ENCODE measurements around the gene CFAP58.

CFAP58 gene

DNA sequence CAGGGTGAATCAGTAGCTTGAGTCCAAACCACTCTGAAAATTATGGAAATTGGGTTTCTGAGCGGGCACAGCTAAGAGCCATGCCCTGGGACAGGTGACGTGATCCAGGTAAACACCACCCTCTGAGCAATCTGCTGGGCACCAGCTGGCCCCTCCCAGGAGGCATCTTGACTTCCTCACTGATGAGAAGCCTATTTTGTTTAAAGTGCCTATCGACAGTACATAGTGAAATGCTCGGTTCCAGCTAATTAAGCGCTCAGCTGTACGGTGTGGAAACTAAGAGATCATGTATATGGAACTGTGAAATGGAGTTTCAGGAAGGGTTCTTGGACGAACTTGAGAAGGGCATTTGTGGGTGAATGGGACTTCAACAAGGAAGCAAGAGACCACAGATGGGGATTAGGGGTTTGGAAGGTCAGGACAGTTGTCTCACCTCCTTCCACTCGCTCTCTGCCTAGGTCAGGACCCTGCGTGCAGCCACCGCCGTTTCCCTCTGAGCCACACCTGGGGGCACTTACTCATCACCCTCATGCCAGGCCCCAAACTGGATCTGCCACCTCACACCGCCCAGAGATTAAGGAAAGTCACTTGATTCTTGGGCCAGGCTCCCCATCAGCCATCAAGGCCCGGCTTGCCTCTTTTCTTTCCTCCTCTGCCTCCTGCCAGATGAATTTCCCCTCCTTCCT lies 18.5 kb upstream of the CFAP58 start:
- peak; percentile 7 to 20 for DNase-seq

DNA sequence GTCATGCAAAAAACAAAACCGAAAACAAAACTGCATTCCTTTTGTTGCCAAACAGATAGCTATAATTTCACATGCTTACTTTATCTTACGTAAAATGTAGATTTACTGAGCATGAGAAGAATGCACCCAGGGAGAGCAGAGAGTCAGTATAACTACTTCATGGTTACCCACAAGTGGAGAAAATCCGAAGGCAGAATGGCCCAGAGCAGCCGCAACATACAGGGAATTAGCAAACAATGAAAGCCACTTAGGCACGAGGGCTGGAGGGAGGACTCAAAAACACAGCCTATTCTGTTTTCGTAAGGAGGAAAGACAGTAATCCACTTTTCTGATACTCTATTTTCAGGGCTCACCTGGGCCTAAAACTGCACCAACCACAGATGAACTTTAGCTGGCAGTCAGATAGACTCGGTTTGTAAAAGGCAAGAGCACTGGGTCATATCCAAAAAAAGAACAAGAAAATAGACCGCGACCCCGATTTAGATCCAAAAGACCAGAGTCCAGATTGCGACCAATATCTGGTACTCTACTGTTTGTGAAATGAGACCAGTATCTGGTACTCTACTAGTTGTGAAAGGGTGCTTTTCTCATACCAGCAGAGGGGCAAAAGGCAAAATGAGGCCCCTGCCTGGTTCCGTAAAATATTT lies 16.7 kb upstream of the CFAP58 start:
- DNase-seq: no peak

- DNase-seq: no peak
Measured at GRCh38 chr10:104337521-104337984, 16.1 kb upstream of the CFAP58 start.

GRCh38 chr10:104337985-104338735 lies 15.5 kb upstream of the CFAP58 start, which contains the start of gene ITPRIP:
Gene ITPRIP (minus strand): TSS chr10:104338465. CDS start chr10:104316051, 22,414 bp downstream.
- no peak for DNase-seq

DNA sequence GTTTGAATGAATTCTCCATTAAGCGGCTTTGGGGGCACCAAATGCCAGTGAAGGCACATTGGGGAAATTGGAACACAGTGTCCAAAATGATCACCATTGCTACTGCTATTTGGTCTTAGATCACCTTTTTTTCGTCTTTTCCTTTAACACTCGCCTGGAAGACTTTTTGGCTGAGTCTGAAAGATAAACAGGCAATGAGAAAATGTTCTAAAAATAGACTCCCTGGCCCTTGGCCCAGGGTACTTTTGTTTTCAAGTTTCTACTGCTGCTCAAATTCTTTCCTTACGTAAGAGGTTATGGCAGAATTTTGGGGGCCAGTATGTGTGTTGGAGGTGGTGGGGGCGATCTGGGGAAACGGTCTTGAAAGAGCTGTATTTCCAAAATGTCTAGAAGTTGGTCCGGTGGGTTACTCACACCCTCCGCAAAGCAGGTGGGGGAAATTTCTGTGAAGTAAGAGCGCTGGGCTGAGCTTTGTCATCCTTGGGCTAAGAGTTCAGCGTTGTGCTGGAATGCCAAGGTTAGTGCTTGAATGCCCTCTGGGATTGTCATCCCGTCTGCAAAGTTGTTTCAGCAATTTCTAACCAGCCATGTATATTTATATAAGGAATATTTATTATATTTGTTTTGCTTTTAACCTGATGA lies 14.0 kb upstream of the CFAP58 start:
- no peak for DNase-seq

- DNase-seq: no peak
Measured at GRCh38 chr10:104340111-104340526, 13.5 kb upstream of the CFAP58 start.

DNA sequence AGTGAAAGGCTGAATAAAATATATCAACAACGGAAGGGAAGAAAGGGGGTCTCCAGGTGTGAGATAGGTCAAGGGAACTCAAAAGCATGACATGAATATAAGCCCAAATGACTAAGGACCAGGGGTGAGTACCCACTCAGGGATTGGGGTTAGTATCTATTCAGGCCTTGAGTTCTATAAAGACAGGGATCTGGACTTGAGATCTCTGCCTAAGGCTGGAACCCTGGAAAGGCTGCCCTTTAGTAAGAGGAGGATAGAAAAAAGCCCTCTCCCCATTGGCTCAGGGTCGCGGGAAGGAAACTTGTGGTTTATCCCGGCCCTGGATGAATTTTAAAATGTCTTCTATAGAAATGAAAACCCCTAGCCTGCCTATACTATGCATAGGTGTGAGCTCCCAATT lies 13.0 kb upstream of the CFAP58 start:
- DNase-seq: no peak

GRCh38 chr10:104342941-104343411 lies 10.7 kb upstream of the CFAP58 start:
- DNase-seq: no peak

GRCh38 chr10:104344219-104344618 lies 9.4 kb upstream of the CFAP58 start:
- no peak for DNase-seq

GRCh38 chr10:104345515-104345914 lies 8.1 kb upstream of the CFAP58 start:
- DNase-seq: no peak

DNA sequence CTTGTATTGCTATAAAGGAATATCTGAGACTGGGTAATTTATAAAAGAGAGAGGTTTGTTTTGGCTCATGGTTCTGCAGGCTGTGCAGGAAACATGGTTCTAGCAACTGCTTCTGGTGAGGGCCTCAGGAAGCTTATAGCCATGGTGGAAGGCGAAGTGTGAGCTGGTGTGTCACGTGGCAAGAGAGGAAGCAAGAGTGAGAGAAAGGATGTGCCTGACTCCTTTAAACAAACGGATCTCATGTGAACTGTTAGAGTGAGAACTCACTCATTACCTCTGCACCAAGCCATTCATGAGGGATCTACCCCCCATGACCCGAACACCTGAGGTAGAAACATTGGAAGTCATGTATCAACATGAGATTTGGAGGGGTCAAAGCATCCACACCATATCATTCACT lies 7.7 kb upstream of the CFAP58 start:
- DNase-seq: no peak

DNA sequence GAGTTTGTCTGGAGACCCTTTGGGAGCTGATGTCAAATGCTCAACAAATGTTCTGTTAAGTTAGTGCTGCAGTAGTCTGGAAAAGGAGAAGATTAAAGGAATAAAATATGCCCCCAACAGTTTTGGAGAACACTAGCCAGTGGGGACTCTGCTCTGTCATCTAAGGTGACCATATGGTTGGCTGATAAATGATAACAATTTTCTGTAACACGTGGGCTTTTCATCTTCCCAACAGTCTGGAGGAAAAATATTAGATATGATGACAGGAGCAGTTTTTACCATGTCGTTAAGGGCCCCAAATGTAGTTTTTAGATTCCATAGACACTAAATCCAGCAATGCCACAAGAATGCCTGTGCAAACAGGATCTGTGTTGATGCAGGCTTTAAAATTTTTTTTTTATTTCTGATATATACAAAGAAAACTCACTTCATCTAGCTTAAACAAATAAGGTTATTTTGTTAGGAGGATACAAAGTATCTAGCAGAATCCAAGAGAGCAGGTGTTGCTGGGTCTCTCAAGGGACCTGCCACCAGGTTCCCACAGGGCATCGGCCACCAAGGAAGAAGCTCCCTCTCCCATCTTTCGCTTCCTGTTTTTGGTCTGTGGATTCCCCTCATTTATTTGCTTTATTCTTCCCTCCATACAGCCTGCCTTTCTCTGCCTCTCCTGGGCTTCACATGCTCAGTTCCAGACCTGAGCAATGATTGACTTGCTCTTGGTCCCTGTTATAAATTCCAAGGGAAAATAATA lies 6.2 kb upstream of the CFAP58 start:
- DNase-seq: no peak

DNA sequence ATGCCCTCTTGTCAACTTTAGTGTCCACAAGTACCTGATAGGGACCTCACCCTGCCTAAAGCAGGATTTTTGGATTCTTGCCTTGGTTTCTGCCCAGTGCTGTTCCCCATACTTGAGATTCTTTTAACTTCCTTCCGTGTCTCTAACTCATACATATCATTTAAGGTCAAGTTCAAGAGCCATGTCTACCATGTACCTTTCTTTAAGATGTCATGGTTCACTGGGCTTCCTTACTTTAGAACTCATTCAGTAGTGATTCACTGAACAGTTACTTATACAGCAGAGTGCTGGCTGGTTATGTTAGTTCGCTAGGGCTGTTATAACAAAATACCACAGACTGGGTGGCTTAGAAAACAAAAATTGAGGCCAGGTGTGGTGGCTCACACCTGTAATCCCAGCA lies 5.0 kb upstream of the CFAP58 start:
- no peak for DNase-seq

DNA sequence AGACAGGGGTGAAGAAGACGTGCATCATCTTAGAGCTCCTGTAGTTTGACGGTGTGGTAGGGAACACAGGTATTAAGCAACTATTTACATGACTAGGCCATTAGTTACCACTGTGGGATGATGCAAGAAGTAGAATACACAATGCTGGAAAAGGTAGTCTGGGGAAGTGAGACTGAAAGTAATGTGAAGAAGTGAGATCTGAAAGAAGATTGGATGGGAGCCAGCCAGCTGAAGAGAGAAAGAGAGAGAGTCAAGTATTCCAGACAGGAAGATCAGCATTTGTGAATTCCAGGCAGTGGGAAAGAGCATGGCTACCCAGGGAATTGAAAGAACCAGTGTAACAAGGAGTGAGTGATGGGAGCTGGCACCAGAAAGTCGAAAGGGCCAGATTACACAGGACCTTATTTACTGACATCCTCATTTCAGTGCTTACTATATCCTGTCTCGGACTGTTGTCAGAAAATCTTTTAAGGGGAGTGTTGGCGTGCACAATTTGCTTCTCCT lies 4.0 kb upstream of the CFAP58 start:
- DNase-seq: no peak

DNA sequence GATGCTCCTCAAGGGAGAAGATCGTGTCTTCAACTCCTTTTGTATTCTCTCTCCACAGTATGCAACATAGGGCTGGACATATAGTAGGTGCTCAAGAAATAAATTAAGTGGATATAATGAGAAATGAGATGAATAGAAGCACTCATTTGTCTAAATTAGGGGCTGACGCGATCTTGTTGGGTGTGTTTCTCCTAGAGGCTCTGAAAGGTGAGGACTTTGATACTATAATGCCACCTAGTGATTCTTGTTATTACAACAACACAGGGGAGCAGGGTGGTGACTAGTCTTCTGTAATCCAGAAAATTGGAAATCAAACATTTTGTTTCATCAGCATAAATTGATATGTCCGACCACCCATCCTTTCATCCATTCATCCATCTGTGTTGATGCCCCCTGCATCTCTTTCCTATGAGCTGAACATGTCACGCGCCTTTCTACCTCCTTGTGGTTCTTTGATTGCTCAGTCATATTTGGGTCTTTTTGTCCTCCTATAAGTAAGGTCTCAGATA lies 3.5 kb upstream of the CFAP58 start:
- DNase-seq: no peak

GRCh38 chr10:104351061-104351702 lies 2.5 kb upstream of the CFAP58 start:
- no peak for DNase-seq

DNA sequence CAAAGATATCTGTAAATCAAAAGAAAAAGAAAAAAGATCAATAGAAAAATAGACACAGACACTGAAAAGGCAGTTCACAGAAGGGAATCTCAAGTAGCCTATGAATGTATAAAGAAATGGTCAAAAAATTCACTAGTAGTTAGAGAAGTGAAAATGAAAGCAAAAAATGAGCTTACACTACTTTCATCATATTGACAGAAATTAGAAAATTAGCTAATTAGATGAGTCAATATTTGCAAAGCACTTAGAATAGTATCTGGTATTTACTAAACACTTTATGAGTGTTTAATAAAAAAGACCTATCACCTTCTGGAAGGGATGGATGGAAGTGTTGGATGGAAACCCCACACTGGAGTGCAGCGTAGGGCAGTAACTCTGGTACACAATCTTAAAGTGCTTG lies 1.7 kb upstream of the CFAP58 start:
- DNase-seq: no peak

DNA sequence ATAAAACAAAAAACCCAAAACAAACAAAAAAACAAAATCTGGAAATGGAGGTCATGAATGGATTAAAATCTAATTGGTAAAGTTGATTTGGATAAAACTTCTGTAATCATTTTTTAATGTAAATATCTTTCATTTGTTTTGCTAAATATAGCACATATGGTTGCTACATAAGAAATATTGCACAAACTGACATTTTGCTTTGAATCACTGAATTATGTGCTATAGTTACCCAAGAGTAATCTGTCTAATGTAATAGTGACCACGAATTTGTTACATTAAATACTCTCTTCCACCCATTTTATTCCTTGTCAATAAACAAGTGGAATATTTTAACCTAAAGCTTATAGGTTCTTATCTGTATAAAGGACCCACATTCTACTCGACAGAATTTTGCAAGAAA lies 6.2 kb downstream of the CFAP58 start:
- DNase-seq: no peak

DNA sequence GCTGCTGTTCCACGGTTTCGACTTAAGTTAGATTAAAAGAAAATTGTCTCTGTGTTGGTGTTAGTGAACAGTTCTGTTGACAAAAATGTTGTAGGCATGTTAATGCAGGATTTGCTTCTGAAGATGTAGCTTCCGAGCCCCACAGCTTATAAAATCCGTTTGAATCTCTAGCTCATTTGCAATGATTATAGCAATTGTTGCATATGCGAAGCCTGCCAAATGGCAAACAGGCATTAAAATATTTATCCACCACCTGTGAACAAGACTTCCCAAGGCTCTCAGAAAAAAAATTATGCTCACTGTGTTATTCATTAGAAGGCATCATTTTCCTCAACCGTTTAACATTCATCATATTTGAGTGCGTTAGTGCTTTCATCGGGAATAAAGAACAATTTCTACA lies 14.3 kb downstream of the CFAP58 start:
- no peak for DNase-seq

GRCh38 chr10:104368381-104368780 lies 14.7 kb downstream of the CFAP58 start:
- no peak for DNase-seq

DNA sequence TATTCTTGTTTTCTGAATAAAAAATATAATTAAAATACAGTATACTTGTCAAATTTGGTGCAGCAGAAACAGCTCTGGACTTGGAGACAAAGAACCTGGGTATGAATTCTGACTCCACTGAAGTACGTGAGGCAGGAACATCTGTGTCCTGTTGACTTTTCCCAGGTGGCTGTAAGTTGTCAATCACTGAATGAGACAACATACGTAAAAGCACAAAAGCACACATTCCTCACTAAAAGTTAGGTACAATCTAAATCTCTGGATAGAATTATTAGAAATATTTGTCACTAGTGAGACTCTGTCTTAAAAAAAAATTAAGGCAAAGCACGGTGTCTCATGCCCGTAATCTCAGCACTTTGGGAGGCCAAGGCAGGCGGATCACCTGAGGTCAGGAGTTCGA lies 18.1 kb downstream of the CFAP58 start:
- DNase-seq: no peak

DNA sequence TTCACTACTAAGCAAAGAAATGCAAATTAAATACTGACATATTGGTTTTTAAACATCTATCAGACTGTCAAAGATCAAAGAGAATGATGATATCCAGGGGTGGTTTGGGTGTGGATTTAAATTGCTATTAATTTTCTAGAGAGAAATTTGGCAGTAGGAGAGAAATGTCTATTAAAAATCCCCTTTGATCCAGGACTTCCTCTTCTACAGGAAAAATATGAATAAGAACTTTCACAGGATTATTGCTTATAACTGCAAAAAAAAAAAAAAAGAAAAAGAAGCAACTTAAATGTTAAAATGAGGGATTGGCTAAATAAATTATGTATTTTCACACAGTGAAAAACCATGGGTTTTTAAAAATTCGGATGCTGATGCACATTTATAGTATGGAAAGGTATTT lies 21.0 kb downstream of the CFAP58 start:
- no peak for DNase-seq
